RWPE2 (cell line): ENCODE measurements around the gene CTCF.
A peak's percentile ranks its signal among the peaks of the same experiment; 100 is the strongest.

Experiments used
- ATAC-seq: fragments of 200-7000 bp; cut with Tn5 transposase; 3 replicates; pipeline ENCODE4 v1.9.1; 2021; ENCODE audit warnings: low read depth
- DNase-seq: peaks from one replicate; pipeline ENCODE4 v3.0.0-alpha.2; 2020; ENCODE audit warnings: low spot score
- H3K27ac ChIP-seq: fragments of 450-650 bp; 2 replicates; pipeline ENCODE4 v1.5.1; 2017; ENCODE audit warnings: mild to moderate bottlenecking; ENCODE audit not compliant: poor library complexity, severe bottlenecking
- H3K27me3 ChIP-seq: fragments of 250-450 bp; sonication (Bioruptor Pico); 2 replicates; pipeline ENCODE4 v1.5.1; 2021; ENCODE audit warnings: mild to moderate bottlenecking, moderate library complexity; ENCODE audit not compliant: insufficient read depth, poor library complexity, severe bottlenecking
- H3K36me3 ChIP-seq: fragments of 250-450 bp; sonication (Bioruptor Pico); 2 replicates; pipeline ENCODE4 v1.5.1; 2020; ENCODE audit warnings: low read depth, mild to moderate bottlenecking, moderate library complexity
- H3K4me1 ChIP-seq: fragments of 250-450 bp; sonication (Bioruptor Pico); 2 replicates; pipeline ENCODE4 v1.5.1; 2021; ENCODE audit warnings: mild to moderate bottlenecking, moderate library complexity; ENCODE audit not compliant: insufficient read depth, poor library complexity, severe bottlenecking
- H3K4me3 ChIP-seq: fragments of 250-450 bp; sonication (Bioruptor Pico); 2 replicates; pipeline ENCODE4 v1.5.1; 2021; ENCODE audit warnings: mild to moderate bottlenecking, moderate library complexity; ENCODE audit not compliant: severe bottlenecking
- H3K9me3 ChIP-seq: fragments of 250-450 bp; sonication (Bioruptor Pico); 2 replicates; pipeline ENCODE4 v1.5.1; 2021; ENCODE audit warnings: mild to moderate bottlenecking, moderate library complexity; ENCODE audit not compliant: severe bottlenecking
- CTCF ChIP-seq: fragments of 450-650 bp; IDR thresholded peaks from one replicate; pipeline ENCODE4 v1.5.1; 2017; ENCODE audit warnings: mild to moderate bottlenecking, moderate library complexity; ENCODE audit not compliant: poor library complexity, severe bottlenecking

Gene CTCF

GRCh38 chr16:67661886-67662652, 99.7 kb downstream of the CTCF start:
- ATAC-seq (no peak), DNase-seq (no peak)
- H3K27ac ChIP-seq = no peak overlapping the region
- H3K27me3 ChIP-seq = no peaks in the 10 kb centered on the region
- no peaks in the 10 kb centered on the region for H3K9me3 ChIP-seq
- no peak for TF ChIP-seq CTCF
- H3K4me3 ChIP-seq = no peak overlapping the region
- peaks cover 3% of the 10 kb centered on the region for H3K4me1 ChIP-seq
- peaks cover 10% of the 10 kb centered on the region for H3K36me3 ChIP-seq

DNA sequence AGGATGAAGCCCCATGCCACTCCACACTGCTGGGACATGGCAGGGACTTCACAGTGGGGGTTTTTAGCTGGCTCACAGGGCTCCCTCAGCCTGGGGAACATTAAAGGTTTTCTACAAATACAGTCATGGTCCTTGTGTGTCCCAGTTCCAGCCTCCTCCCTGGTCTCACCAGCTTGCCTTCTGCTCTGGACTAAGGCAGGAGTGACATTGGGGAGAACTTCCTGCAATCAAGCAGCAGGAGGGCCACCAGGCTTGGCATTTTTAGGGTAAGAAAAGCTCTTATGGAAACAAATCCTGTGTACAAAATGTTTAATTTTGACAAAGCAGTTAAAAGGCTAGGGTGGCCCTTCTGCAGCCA, 100.3 kb downstream of the CTCF start:
- no peaks in the 10 kb centered on the region for H3K9me3 ChIP-seq
- peaks cover 10% of the 10 kb centered on the region for H3K36me3 ChIP-seq
- ATAC-seq (no peak), DNase-seq (no peak)
- no peak for TF ChIP-seq CTCF
- H3K27me3 ChIP-seq = no peaks in the 10 kb centered on the region
- H3K27ac ChIP-seq = no peak overlapping the region
- H3K4me1 ChIP-seq = peaks cover 5% of the 10 kb centered on the region
- H3K4me3 ChIP-seq = no peak overlapping the region

DNA sequence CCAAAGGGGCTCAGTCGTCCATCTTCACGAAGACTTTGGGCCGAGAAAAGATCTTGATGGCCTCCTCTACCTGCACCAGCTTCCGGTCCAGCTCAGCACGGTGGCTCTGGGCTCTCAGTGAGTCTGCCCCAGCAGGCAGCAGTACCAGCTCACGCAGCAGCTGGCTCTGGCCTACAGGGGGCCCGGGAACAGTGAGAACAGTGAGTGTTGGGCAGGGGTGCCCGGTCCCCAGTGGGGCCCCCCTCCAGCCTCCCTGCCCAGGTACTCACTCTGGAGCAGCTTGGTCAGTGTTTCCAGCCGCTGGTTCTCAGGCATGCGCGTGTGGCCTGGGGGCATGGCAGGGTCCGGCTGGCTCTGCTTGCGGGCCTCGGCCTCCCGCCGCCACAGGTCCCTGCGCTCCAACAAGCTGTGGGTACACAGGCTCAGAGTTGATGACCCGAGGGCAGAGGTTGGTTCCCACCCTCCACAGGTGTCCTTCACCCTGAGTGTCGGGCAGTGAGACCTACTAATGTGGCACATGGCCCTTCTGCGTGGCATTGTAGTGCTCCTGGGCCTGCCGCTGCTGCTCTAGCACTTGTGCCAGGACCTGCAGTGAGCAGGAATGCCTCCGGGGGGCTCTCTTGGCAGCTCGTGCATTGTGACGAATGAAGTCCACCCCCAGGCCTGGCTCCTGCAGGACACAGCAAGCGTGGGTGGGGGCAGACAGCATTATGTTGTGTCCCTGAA, 101.0 kb downstream of the CTCF start:
- Histone ChIP-seq H3K27me3 (no peaks in the 10 kb centered on the region), H3K9me3 (no peaks in the 10 kb centered on the region), H3K4me1 (peaks cover 6% of the 10 kb centered on the region), H3K36me3 (peaks cover 9% of the 10 kb centered on the region), H3K4me3 (no peak overlapping the region), H3K27ac (no peak overlapping the region)
- TF ChIP-seq CTCF = peak; percentile 6
- ATAC-seq (no peak), DNase-seq (no peak)

DNA sequence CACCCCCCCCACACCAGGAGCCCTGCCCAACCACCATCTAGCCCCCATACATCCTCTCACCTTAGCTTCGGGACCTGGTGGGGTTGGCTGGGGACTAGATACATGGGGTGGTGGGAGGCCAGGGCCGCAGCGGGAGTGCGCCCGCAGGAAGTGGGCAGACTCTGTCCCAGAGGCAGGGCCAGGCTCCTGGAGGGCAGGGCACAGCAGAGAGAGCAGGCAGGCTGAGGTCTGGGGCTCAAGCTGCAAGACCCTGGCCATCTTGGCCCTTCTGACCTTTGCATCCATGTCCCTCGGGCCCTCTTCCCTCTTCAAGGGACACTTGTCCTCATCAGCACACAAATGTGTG, 101.5 kb downstream of the CTCF start:
- H3K27ac ChIP-seq = no peak overlapping the region
- H3K36me3 ChIP-seq = peaks cover 3% of the 10 kb centered on the region
- no peak overlapping the region for H3K4me3 ChIP-seq
- ATAC-seq = no peak
- peaks cover 6% of the 10 kb centered on the region for H3K4me1 ChIP-seq
- TF ChIP-seq CTCF = no peak
- H3K27me3 ChIP-seq = no peaks in the 10 kb centered on the region
- H3K9me3 ChIP-seq = no peaks in the 10 kb centered on the region
- DNase-seq = no peak

DNA sequence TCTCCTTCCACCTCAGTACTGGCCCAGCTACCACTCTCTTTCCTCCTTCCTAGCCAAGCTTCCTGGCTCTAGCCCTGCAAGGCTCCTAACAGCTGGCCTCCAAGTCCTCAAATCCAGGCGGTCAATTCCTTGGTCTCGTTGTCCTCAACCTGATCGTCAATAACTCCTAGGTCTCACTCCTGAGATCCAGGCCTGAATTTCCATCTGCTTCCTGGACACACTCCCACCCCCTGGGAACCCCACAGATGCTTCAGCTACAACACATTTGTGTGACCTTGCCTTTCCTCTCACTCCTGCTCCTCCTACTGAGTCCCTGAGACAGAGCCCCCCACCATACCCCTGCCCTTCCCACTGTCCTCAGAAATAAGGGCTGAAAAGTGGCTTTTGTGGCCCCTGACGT, 101.9 kb downstream of the CTCF start:
- DNase-seq = no peak
- Histone ChIP-seq H3K27me3 (no peaks in the 10 kb centered on the region), H3K4me3 (no peak overlapping the region), H3K4me1 (peaks cover 6% of the 10 kb centered on the region), H3K27ac (no peak overlapping the region), H3K9me3 (no peaks in the 10 kb centered on the region), H3K36me3 (no peaks in the 10 kb centered on the region; the same call in 1 of the 2 replicates)
- ATAC-seq = no peak
- TF ChIP-seq CTCF = no peak
